KOPT-K1 (cell line): ENCODE results near the gene AGAP1.

Experiments used
- H3K27ac ChIP-seq: fragments of 200-600 bp; sonication (generic); 2 replicates; pipeline ENCODE4 v1.5.1; 2016; ENCODE audit warnings: antibody characterized with exemption, mild to moderate bottlenecking, low read depth, low read length; ENCODE audit not compliant: poor library complexity, severe bottlenecking
- H3K36me3 ChIP-seq: fragments of 200-600 bp; sonication (generic); 2 replicates; pipeline ENCODE4 v1.5.1; 2017; ENCODE audit warnings: antibody characterized with exemption, mild to moderate bottlenecking, low read length, moderate library complexity; ENCODE audit not compliant: insufficient read depth
- H3K9me3 ChIP-seq: fragments of 200-600 bp; sonication (generic); 2 replicates; pipeline ENCODE4 v1.5.1; 2017; ENCODE audit warnings: antibody characterized with exemption, low read length, mild to moderate bottlenecking; ENCODE audit not compliant: insufficient read depth, poor library complexity, severe bottlenecking

AGAP1 gene

DNA sequence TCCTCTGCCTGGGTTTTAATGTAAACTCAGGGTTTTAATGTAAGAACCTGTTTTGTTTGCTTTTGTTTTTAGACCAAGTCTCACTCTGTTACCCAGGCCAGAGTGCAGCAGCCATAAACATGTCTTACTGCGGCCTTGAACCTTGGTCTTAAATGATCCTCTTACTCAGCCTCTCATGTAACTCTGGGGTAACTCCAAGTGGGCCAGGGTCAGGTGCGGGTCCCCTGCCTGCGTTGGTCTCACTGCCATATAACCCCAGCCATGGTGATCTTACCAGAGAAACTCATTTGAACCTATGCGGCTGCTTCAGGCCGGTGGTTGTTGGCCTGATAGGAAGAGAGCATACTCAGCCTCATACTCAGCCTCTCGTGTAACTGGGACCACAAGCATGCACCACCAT is 89.3 kb downstream of the AGAP1 start:
- H3K36me3 ChIP-seq, result no peaks in the 10 kb centered on the region
- no peaks in the 10 kb centered on the region for H3K9me3 ChIP-seq
- no peak overlapping the region for H3K27ac ChIP-seq

- Histone ChIP-seq H3K36me3 (no peaks in the 10 kb centered on the region), H3K9me3 (no peaks in the 10 kb centered on the region), H3K27ac (no peak overlapping the region)
Measured at GRCh38 chr2:235583925-235584637, 90.2 kb downstream of the AGAP1 start.

DNA sequence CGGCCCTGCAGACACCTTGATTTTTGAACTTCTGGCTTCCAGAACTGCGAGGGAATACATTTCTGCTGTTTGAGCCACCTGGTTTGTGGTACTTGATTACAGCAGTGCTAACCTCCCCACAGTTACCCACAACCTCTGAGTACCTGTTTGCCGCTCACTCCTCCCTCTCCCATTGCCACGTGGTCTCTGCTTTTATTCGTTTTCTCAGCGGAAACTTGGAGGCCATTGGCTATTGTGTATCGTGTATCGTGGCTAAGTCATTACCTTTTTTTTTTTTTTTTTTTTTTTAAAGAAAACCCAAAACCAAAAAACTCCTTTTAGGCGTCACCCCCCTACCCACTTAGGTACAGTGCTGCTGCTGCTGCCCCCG is 90.8 kb downstream of the AGAP1 start:
- Histone ChIP-seq H3K36me3 (no peaks in the 10 kb centered on the region), H3K27ac (no peak overlapping the region), H3K9me3 (no peaks in the 10 kb centered on the region)

GRCh38 chr2:235587202-235587601 is 93.4 kb downstream of the AGAP1 start:
- no peaks in the 10 kb centered on the region for H3K36me3 ChIP-seq
- H3K9me3 ChIP-seq, result no peaks in the 10 kb centered on the region
- H3K27ac ChIP-seq, result no peak overlapping the region

- Histone ChIP-seq H3K27ac (no peak overlapping the region), H3K9me3 (no peaks in the 10 kb centered on the region)
Measured at GRCh38 chr2:235588750-235589149, 94.9 kb downstream of the AGAP1 start.

DNA sequence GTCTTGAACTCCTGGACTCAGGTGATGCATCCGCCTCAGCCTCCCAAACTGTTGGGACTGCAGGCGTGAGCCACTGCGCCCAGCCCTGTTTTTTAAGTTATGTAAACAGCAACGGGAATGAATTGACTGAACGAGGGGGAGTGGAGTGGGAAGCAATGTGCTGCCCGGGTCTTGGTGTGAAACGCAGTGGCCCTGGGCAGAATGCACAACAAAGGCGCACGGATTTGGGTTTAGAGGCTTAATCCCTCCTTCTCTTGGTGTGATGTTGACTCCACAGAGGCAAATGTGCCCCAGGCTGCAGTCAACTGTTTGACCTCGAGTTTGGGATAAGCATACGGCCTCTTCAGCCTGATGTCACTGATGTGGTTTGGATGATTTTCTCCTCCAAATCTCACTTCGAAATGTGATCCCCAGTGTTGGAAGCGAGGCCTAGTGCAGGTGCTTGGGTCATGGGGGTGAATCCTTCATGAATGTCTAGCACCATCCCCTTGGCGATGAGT is 97.4 kb downstream of the AGAP1 start:
- Histone ChIP-seq H3K9me3 (no peaks in the 10 kb centered on the region), H3K36me3 (no peaks in the 10 kb centered on the region), H3K27ac (no peak overlapping the region)

More at GRCh38 chr2:235588750-235589149, 94.9 kb downstream of the AGAP1 start:
- H3K36me3 ChIP-seq, result no peaks in the 10 kb centered on the region

DNA sequence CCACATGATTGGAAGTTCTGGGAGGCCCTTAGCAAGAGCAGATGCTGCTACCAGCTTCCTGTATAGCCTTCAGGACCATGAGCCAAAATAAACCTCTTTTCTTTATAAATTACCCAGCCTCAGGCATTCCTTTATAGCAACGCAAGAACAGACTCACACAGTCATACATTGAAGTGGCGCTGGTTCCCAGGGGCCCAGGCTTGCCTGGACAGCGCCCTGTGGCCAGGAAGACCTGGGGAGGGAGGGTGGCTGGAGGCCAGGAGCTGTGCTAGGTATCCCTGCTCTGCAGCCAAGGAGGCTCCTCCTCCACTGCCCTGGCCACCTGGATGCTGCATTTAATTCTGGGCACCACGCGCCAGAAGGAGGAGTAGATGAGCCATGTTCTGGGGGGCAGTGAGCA is 98.1 kb downstream of the AGAP1 start:
- H3K36me3 ChIP-seq, result no peaks in the 10 kb centered on the region
- H3K27ac ChIP-seq, result no peak overlapping the region
- no peaks in the 10 kb centered on the region for H3K9me3 ChIP-seq

DNA sequence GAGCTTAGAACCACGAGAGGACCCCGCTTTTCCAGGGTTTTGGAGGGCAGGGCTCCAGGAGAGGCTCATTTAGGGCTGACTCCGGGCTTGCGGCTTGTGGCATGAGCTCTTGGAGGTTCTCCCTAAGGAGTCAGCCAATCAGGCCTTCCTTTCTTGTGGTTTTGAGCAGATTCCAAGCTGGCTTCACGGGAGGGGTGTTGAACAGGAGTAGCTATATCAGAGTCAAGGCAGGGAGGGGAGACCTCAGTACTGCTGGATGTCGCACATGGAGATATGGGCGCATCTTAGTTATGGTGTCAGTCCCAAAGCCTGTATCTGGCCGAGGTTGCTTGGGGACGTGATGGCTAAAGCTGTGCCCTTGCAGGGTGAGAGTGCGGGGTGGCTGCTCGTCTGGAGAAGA is 98.6 kb downstream of the AGAP1 start:
- no peaks in the 10 kb centered on the region for H3K9me3 ChIP-seq
- no peak overlapping the region for H3K27ac ChIP-seq
- H3K36me3 ChIP-seq, result no peaks in the 10 kb centered on the region

GRCh38 chr2:235592836-235593235 is 99.0 kb downstream of the AGAP1 start:
- Histone ChIP-seq H3K9me3 (no peaks in the 10 kb centered on the region), H3K27ac (no peak overlapping the region), H3K36me3 (no peaks in the 10 kb centered on the region)

DNA sequence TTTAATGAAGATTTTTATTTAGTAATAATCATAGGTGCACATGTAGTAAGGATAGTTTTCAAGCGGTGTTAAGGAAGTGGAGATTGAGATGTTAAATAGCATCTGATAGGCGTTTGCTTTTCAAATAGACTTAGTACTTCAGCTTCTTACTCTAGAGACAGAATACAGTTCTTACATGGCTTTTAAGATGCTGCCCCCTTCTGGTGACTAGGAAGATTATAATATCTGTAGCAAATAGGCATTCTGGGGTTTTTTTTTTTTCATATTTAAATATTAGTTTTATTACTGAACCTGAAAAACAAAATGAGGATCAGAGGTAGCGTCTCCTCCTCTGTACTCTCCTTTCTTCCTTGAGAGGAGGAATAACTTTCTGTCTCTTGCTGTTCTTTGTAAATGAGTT is 100.2 kb downstream of the AGAP1 start:
- H3K9me3 ChIP-seq, result no peaks in the 10 kb centered on the region
- no peak overlapping the region for H3K27ac ChIP-seq
- H3K36me3 ChIP-seq, result no peaks in the 10 kb centered on the region

DNA sequence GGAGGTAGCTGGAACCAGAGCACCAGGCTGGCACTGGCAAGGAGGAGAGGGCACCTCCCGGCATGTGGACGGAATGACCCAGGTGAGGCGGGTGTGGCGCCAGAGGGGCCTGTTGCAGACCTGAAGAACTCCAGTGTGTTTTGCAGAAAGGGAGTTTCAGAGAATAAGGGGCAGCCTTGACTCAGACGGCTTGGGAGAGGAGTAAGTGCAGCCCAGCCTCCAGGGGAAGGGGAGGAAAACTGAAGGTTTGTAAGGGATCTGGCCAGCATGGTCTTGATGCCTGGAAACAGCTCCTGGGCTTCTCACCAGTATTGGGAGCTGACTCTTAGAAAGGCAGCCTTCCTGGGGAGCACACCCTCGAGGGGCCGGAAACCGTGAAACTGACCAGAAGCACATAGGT is 101.1 kb downstream of the AGAP1 start:
- Histone ChIP-seq H3K36me3 (no peaks in the 10 kb centered on the region), H3K9me3 (no peaks in the 10 kb centered on the region), H3K27ac (no peak overlapping the region)

GRCh38 chr2:235595422-235596010 is 101.7 kb downstream of the AGAP1 start:
- no peak overlapping the region for H3K27ac ChIP-seq
- H3K36me3 ChIP-seq, result no peaks in the 10 kb centered on the region
- no peaks in the 10 kb centered on the region for H3K9me3 ChIP-seq

DNA sequence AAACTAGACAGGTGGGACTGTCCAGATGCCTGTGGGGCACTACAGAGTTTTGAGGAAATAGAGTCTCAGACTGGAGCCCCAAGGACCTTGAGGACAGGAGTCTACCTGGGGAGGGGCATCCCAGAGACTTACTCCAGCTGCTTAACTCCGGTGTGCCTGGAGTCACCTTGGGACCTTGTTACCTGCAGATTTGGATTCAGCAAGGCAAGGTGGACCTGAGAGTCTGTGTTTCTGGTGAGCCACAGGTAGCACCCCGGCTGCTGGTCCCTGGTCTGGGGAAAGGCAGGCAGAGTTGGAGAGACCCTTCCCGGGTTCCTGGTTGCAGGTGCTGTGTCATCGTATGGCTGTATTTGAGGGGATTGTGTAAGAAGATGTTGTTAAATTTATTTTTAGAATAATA is 102.4 kb downstream of the AGAP1 start:
- H3K9me3 ChIP-seq, result no peaks in the 10 kb centered on the region
- H3K27ac ChIP-seq, result no peak overlapping the region

GRCh38 chr2:235597081-235597615 is 103.3 kb downstream of the AGAP1 start:
- Histone ChIP-seq H3K27ac (no peak overlapping the region), H3K9me3 (no peaks in the 10 kb centered on the region), H3K36me3 (no peaks in the 10 kb centered on the region)

More for the DNA sequence above, 102.4 kb downstream of the AGAP1 start:
- H3K36me3 ChIP-seq, result no peaks in the 10 kb centered on the region

- Histone ChIP-seq H3K36me3 (no peaks in the 10 kb centered on the region), H3K27ac (no peak overlapping the region), H3K9me3 (no peaks in the 10 kb centered on the region)
Measured at GRCh38 chr2:235598026-235598425, 104.2 kb downstream of the AGAP1 start.
